Activated naive CD8-positive, alpha-beta T cell treated with anti-CD3 and anti-CD28 coated beads, Interleukin-2, amount 50 U/mL, for 16 hours (primary cell): ENCODE results near the gene PNCK.

Experiments
- DNase-seq: peaks from one replicate; pipeline ENCODE4 v3.0.0-alpha.2; 2020; ENCODE audit warnings: low read depth, low spot score

Gene PNCK

DNA sequence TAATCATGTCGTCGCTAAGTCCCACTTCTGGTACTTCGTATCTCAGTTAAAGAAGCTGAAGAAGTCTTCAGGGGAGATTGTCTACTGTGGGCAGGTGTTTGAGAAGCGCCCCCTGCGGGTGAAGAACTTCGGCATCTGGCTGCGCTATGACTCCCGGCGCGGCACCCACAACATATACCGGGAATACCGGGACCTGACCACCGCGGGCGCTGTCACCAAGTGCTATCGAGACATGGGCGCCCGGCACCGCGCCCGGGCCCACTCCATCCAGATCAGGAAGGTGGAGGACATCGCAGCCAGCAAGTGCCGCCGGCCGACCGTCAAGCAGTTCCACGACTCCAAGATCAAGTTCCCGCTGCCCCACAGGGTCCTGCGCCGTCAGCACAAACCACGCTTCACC lies 11.3 kb downstream of the PNCK start:
- peak; percentile 11 for DNase-seq

DNA sequence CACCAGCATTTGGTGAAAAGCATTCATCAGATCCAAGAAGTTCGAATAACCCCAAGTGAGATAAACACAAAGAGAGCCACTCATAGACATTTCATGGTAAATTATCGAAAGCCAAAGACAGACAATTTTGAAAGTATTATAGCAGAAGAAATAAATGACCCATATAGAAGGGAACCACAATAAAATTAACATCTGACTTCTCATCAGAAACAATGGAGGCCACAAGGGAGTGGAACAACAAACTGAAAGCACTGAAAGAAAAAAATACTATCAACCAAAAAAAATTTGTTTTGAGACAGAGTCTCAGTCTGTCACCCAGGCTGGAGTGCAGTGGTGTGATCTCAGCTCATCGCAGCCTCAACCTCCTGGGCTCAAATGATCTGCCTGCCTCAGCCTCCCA lies 14.3 kb downstream of the PNCK start:
- DNase-seq: no peak

DNA sequence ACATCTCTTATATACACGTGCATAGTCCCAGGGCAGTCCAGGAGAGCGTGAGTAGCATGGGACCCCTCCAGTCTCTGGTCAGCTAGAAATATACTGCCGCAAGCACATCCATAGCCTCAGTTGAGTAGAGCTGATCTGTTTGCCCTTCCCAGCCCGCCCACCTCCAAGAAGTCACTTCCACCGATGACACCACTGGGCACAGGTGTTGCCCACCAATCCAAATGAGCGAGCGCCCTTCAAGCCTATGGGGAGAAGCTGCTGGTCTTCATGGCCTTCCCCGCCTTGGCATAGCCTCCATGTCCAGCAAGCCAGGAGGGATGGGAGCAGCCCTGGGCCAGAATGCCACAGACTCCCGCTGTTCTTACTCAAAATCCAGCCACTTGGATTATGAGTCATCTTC lies 16.5 kb downstream of the PNCK start:
- no peak for DNase-seq

DNA sequence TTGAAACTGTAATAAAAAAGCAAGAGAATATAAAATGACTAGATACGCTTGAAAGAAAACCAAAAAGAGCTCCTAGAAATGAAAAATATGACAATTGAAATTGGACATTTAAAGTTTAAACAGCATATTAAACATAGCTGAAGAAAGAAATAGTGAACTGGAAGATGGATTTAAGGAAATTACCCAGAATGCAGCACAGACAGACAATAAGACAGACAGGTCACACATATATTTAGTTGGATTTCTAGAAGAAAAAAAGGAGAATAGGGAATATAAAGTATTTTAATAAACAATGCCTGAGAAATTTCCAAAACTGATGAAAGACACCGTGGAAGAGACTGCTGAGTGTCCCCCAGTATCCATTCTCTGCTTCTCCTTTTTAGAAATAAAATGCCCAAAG lies 20.1 kb downstream of the PNCK start:
- no peak for DNase-seq

DNA sequence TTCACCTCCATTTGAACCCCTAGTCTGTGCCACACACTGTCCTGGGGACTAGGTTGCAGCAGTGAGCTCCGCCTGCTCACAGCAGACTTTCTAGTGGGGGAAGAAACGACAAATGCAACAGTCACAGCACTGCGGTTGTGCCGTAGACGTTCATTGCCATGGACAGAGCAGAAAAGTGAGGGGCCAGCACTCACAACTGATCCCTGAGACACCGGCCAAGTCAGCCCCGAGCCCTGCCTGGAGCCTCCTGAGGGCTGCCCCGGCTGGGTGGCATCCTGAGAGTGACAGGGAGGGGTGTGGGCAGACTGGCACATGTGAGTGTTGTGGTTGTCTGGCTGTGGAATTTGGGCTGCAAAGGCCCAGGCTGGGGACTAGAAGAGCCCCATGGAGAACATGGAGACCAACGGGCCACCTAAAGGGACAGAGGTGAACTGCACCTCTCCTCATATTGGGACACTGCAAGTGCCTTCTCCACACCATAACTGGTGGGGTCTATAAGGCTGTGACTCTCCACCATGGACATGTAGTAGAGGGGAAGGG lies 22.0 kb downstream of the PNCK start:
- DNase-seq: no peak

DNA sequence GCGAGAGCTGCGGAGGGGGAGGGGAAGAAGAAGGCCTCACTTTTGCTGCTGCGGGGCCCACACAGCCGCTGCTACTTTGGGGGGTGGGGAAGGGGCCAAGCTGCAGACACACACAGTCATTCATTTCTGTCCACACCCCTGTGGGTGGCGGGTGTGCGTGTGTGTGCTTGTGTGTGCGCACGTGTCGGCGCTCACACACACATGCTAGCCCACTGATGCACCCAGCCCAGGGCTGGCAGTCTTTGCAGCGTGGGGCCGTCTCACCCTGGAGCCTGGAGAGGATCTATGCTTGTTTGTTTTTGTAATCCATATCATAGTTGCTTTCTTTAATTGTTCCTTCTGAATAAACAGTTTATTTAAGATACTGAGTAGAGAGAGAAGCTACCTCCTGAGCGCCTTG lies 22.7 kb downstream of the PNCK start:
- no peak for DNase-seq

DNA sequence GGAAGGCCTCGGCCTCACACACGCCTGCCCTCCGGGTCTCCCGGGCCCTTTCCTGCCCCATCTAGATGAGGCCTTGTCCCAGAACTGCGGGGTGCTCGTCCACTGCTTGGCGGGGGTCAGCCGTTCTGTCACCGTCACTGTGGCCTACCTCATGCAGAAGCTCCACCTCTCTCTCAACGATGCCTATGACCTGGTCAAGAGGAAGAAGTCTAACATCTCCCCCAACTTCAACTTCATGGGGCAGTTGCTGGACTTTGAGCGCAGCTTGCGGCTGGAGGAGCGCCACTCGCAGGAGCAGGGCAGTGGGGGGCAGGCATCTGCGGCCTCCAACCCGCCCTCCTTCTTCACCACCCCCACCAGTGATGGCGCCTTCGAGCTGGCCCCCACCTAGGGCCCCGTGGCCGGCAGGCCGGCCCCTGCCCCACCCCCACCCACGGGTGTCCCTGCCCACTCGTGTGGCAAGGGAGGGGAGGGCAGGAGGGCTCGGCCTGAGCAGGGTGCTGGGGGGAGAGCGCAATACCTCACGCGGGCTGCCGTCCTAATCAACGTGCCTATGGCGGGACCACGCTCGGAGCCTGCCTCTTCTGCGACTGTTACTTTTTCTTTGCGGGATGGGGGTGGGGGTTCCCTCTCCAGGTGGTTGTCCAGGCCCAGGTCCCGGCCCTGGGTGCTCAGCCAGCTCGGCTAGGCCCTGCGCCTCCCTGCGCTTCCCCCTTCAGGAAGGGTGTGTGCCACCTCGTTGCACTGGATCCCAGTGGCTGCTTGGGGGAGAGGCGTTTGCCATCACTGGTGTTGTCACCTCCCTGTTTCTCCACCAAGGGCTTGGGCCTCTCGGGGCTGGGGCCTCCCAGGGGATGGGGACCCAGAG lies 23.5 kb downstream of the PNCK start:
- DNase-seq: no peak

DNA sequence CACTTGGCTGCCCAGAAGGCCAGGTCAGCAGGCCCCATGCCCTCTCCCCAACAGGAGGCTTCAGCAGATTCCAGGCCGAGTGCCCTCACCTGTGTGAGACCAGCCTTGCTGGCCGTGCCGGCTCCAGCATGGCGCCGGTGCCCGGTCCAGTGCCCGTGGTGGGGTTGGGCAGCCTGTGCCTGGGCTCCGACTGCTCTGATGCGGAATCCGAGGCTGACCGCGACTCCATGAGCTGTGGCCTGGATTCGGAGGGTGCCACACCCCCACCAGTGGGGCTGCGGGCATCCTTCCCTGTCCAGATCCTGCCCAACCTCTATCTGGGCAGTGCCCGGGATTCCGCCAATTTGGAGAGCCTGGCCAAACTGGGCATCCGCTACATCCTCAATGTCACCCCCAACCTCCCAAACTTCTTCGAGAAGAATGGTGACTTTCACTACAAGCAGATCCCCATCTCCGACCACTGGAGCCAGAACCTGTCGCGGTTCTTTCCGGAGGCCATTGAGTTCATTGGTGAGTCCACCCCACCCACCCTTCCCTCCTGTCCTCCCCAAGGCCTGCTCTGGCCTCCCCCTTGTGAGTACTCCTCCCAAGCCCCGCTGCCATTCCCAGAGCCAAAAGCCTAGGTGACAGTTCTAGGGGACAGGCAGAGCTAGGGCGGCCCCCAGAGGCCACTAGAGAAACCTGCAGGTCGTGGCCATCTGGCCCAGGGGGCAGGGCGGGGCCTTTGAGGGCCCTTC lies 24.3 kb downstream of the PNCK start:
- no peak for DNase-seq

DNA sequence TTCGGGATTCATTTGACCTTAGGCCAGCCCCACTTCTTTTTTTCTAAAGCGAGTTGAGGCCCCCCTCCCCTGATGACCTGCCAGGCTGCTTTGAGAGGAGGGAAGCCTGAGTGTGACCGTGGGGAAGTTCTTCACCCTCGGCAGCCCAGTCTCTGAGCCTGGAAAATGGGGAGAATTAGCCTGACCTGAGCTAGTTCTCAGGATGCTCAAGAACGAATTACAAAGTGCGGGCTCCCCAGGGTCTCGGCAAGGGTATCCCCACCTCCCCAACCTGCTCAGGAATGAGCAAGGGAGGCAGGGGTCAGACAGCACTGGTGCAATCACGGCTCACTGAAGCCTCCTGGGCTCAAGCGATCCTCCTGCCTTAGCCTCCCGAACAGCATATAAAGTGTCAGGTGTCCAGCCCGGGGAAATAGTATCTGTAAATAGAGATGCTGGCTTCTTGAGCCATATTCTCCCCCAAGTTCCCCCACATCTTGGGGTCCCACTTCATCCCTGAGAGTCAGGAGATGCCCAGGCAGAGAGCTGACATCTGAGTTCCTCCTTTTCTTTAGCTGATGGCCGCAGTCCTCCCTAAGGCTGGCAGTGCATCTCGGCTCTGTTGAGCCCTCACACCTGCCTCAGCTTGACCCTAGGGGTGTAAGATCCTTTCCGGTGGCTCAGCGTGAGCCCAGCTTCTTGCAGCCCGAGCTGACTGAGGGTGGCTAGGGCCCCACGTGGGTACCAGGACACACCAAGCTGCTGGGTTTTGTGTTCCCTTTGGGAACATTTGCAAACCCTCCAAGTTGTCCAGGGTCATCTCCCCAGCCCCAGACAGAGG lies 25.0 kb downstream of the PNCK start:
- DNase-seq: no peak

DNA sequence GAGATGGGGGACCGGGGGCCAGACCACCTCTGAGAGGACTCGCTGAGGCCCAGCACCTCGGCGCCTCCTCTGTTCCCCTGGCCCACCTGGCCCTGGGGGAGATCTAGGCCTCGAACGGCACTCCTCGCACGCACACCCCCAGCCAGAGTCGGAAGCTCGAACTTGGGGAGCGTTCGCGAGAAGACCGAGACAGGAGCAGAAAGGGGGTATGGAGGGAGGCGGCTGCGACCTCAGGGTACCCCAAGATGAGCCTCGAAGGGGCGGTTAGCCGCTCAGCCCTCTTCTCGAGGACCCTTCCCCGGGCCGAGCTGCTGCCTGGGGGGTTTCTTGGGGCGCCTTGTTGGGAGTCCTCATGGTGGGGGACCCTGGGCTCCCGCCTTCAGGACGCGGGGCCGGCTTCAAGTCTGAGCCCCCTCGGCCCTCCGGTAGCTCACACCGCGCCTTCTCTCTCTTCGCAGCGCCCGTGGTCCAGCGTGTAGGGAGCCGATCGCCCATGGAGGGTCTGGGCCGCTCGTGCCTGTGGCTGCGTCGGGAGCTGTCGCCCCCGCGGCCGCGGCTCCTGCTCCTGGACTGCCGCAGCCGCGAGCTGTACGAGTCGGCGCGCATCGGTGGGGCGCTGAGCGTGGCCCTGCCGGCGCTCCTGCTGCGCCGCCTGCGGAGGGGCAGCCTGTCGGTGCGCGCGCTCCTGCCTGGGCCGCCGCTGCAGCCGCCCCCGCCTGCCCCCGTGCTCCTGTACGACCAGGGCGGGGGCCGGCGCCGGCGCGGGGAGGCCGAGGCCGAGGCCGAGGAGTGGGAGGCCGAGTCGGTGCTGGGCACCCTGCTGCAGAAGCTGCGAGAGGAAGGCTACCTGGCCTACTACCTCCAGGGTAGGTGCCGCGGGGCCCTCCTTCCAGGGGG lies 25.9 kb downstream of the PNCK start:
- no peak for DNase-seq

DNA sequence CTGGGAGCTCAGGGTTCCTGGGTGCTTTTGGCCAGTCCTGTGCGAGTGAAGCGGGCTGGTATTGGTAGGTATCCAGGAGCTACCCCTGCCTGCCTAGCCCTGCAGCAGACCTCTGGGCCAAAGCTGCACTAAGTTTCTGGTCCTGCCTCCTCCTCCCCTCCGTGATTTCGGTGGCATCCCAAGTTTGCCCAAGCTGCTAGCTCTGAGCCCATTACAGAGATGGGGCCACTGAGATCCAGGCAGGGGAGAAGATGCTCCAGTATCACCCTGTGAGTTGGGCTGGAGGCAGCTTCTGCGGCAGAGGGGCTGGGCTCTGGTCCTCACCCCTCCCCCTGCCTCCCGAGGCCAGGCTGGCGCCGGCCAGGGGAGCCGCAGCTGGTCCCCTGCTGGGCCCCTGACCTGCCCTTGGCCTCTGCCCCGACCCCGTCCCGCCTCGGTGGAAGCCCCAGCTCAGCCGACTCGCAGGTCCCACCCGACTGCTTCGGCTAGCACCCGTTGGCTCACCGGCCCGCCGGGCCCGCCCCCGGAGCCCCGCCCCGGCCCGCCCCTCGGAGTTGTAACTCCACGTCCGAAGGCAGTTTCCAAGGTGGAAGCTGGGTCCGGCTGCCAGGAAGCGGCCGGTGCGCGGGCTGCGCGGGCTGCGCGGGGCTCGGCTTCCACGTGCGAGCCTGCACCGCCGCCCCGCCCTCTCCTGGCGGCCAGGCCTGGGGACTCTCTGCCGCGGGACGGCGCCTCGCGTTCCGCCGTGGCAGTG lies 26.8 kb downstream of the PNCK start, which contains the start of gene DUSP9:
Gene DUSP9 (plus strand): TSS at position 584 of the 754 bp plus-strand sequence. CDS start 751 bp downstream, outside the sequence.
- DNase-seq: no peak

DNA sequence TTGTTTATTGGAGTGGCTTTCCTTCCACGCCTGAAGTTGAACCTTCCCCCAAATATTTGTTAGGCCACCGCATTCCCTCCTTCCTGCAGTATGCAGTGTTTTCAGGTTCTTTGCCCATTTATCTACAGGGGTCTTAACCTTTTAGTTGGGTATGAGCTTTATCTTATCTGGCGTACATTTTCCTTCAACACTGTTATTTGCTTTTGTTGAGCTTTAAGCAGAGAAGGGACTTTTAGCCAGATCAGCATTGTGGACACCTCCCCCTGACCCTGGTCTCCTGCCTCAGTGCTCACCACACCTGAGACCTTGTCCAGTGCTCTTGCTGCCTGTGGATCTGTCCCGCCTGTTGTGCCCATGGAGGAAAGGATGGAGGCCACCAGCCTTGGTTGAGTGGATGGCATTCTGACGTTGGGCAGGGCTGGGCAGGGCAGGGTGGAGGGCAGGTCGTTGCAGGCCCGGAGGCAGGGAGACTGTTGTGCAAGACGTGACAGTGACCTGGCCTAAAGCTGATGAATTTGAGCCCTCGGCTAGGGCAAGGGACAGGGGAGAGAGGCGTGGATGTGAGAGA lies 27.6 kb downstream of the PNCK start:
- DNase-seq: no peak

DNA sequence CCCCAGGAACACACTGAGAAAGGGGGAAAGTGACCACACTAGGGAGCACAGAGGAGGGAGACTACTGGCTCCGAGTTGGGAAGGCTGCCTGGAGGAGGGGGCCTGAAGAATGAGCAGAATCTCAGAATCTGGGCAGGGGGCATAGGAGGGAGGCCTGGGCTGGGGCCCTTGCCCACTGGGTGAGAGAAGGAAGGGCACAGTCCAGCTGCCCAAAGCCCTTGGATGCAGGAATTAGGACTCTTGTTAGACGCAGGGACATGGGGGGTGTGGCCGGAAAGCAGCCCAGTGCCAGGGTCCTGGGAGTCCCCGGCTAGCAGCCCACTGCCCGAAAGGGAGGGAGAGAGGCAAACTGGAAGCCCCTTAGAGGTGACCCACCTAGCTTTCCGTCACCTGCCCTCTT lies 28.5 kb downstream of the PNCK start:
- DNase-seq: no peak

DNA sequence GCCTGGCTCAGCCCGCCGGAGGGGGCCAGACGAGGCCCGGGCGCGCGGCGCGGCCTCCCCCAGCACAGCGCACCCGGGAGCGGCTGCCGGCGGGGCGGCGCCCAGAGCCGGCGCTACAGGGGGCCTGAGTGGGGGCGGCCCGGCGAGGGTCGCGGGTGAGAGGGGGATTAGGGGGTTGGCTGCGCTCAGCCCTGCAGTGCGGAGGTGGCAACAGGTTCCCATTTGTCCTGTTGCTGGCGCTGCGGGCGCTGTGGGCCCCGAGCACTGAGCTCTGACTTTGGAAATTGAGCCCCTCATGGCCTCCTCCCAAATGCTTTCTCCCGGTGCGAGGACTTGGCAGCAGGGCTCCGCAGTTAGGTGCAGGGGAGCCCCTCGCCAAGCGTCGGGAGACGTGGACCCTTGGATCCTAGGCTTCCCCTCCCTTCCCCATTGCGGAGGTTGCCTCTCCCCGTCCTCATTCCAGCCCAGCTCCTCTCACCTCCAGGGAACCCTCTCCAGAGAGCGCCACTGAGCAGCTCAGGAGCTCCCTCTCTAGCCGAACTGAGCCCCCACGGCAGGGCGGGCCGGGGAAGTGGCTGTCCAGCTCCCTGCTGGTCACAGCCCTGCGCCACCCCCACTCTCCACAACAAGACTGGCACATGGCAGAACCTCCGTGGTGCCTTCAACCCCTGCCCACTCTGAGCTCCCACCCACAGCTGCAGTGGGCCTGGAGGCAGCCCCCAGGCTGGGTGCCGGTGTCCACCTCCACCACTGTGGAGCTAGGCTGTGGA lies 29.1 kb downstream of the PNCK start:
- DNase-seq: no peak

DNA sequence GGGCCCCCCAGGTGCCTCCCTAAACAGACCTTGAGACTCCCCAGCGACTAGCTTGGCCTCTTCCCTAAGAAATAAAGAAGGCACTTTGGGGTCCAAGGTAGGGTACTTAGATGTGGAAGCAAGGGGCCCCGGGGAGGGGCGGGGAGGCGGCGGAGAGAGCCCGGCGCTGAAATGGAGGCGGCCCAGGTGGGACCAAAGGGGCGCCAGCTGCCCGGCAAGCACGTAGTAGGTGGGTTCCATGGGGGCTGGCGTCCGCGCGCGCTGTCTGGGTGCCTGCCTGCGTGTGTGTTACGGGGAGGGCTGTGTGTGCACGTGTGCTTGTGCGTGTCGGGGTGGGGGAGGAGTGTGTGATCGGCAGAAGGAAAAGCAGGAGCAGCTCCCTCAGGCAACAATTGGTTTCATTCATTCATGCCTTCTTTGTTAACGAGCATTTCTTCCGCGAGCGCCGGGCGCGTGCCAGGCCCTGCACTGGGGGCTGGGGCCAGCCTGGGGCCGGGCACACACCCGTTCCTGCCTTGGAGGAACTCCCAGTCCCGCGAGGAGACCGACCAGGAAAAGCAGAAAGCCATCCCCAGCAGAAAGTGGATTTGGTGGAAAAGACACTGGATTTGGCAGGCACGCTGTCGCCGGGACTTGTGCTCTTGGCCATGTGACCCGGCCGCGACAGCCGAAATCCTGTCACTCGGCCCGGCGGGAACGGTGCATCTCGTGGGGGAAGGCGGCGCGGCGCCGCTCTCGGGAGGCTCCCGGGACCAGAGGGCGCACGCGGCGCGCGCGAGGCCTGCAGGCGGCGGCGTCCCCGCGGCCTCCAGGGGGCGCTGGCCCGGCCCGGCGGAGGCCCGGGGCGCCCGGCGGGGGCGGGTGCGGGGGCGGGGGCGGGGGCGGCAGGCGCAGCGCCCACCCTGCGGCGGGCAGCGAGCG lies 29.9 kb downstream of the PNCK start:
- DNase-seq: no peak

DNA sequence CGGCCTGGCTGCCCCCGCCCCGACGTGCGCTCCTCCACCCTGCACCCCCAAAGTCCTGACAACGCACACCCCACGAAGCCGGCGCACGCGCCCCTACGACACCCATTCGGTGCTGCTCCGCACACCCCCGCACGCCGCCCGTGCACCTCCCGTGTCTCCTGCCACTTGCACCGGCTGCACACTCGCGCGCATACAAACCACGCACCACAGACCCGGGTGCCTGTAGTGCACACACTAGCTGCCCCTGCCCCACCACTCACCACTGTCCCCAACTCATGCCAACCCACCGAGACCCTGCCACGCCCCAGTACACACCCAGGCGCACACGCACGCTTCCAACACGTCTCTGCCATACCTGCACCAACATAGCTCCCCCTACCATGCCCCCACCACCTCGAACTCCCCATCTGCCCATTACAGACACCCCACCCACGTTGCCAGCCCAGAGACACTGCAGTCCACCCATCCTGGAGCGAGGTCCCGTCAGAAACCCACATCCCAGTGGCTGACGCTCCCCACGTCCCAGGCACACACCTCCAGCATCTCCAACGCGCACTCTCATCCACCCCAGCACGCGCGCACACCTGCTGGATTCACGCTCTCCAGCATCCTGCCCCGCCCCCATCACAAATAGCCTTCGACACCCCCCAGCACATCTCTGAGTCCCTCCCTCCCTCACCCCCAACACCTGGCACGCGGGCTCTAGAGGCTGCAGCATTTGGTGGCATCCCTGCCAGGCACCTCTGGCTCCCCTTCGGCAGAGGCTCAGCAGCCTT lies 30.8 kb downstream of the PNCK start:
- no peak for DNase-seq

DNA sequence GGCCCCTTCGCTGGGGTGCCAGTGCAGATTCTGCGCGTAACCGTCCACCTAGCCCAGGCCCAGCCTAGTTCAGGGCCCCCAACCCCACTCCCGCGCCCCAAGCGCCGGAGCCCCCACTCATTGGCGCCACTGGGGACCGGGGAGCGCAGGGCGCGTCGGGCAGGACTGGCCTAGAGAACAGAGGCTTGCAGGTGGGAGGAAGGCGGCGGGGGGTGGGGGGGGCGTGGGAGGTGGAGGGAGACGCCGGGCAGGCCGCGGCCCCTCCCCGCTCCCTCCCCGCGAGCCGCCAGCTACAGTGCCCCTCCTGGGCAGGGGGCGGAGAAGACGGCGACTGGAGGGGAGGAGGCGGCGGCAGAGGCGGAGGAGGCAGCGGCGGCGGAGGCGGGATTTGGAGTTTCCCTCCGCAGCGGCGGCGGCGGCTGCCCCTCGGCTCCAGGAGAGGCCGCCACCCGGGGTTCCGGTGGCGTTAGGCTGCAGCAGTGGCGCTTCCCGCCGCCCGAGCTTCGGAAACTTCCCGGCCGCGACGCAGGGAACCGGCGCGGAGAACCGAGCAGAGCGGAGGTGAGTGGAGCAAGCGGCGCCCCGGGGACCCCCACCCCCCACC lies 31.5 kb downstream of the PNCK start:
- no peak for DNase-seq
